Suprapubic skin (tissue), 4 donors: ENCODE measurements around the gene FGF10. TPM values are rescaled to one million over a fixed set of nuclear protein-coding genes. Genes with fewer than 3 reads are reported as not detected.

Experiments
- DNase-seq, 2 donors: peaks; one replicate each; pipeline ENCODE4 v3.0.0-alpha.2; 2019; ENCODE audit warnings: low spot score in 2 of 2
- H3K27ac ChIP-seq: fragments of 200-600 bp; sonication (generic); one replicate; pipeline ENCODE4 v1.5.1; 2019
- H3K27me3 ChIP-seq: fragments of 200-600 bp; sonication (generic); one replicate; pipeline ENCODE4 v1.5.1; 2019
- H3K36me3 ChIP-seq: fragments of 200-600 bp; sonication (generic); one replicate; pipeline ENCODE4 v1.5.1; 2019
- H3K4me1 ChIP-seq: fragments of 200-600 bp; sonication (generic); one replicate; pipeline ENCODE4 v1.5.1; 2019
- H3K4me3 ChIP-seq: fragments of 200-600 bp; sonication (generic); one replicate; pipeline ENCODE4 v1.5.1; 2019; ENCODE audit warnings: mild to moderate bottlenecking
- H3K9me3 ChIP-seq: fragments of 200-600 bp; sonication (generic); one replicate; pipeline ENCODE4 v1.5.1; 2019
- EP300 ChIP-seq: sonication (generic); formaldehyde crosslinking; IDR thresholded peaks from one replicate; pipeline ENCODE4 v1.6.1; 2017; ENCODE audit warnings: antibody characterized with exemption
- POLR2A ChIP-seq, 2 donors: fragments of 450-650 bp; IDR thresholded peaks; one replicate each; pipeline ENCODE4 v1.6.1; 2017; ENCODE audit warnings: antibody characterized with exemption in 2 of 2, mild to moderate bottlenecking in 2 of 2, moderate library complexity in 2 of 2
- POLR2AphosphoS5 ChIP-seq, 3 donors: sonication (generic); formaldehyde crosslinking; IDR thresholded peaks; one replicate each; pipeline ENCODE4 v1.6.1; 2017; ENCODE audit warnings: antibody characterized with exemption in 3 of 3
- whole genome bisulfite sequencing: methylation state at CpG from one replicate; pipeline ENCODE4 v1.1.5; 2018; 5-methylcytosine and 5-hydroxymethylcytosine counted together
- total RNA-seq, 4 donors: library from RNA; depleted of rRNA; stranded (reverse); fragments of >200 nt; gene quantifications; one replicate each; pipeline ENCODE4 v1.1.0, GENCODE V29; 2016
- TF ChIP-seq, protein P1 (sequence below), 2 donors: fragments of 200-600 bp in 1 of 2; fragments of 450-650 bp in 1 of 2; sonication (generic) in 1 of 2; IDR thresholded peaks; one replicate each; pipeline ENCODE4 v1.5.1; 2016 to 2019; ENCODE audit warnings: antibody characterized with exemption in 2 of 2, mild to moderate bottlenecking in 1 of 2, moderate library complexity in 1 of 2

The FGF10 gene
- total RNA-seq, 4 donors from 2014 or later, result 0.42 to 3.9 (median 2.1) TPM

DNA sequence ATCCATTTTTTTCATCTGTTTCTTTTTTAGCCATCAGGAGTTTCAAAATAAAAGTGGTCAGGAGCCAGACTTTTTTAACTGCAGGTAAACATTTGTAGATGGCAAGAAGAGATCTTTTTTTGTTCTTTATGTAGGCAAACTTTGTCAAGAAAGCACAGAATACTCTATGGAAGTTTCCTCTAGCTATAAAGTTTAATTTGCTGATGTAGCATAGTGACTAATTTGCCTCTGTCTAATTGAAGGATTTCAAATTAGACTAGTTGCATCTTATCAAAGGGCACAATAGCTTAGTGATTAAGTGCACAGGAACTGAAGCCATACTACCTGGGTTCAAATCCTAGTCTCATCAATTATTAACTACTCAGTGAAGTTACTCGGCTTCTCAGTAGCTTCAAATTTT lies 22.0 kb downstream of the FGF10 start:
- Histone ChIP-seq H3K4me3 (no peak overlapping the region), H3K9me3 (no peaks in the 10 kb centered on the region), H3K36me3 (no peaks in the 10 kb centered on the region), H3K4me1 (no peaks in the 10 kb centered on the region), H3K27ac (no peak overlapping the region), H3K27me3 (no peaks in the 10 kb centered on the region)
- WGBS, result 81% methylated on average over 1 of the region's 1 CpG
- no peak for TF ChIP-seq EP300
- TF ChIP-seq, protein P1, sequence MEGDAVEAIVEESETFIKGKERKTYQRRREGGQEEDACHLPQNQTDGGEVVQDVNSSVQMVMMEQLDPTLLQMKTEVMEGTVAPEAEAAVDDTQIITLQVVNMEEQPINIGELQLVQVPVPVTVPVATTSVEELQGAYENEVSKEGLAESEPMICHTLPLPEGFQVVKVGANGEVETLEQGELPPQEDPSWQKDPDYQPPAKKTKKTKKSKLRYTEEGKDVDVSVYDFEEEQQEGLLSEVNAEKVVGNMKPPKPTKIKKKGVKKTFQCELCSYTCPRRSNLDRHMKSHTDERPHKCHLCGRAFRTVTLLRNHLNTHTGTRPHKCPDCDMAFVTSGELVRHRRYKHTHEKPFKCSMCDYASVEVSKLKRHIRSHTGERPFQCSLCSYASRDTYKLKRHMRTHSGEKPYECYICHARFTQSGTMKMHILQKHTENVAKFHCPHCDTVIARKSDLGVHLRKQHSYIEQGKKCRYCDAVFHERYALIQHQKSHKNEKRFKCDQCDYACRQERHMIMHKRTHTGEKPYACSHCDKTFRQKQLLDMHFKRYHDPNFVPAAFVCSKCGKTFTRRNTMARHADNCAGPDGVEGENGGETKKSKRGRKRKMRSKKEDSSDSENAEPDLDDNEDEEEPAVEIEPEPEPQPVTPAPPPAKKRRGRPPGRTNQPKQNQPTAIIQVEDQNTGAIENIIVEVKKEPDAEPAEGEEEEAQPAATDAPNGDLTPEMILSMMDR (IDR thresholded peaks at IDR 0.05), result no peak
- no peak for TF ChIP-seq POLR2A (IDR thresholded peaks at IDR 0.05)
- no peak for TF ChIP-seq POLR2AphosphoS5 (IDR thresholded peaks at IDR 0.05)
- DNase-seq, result no peak

DNA sequence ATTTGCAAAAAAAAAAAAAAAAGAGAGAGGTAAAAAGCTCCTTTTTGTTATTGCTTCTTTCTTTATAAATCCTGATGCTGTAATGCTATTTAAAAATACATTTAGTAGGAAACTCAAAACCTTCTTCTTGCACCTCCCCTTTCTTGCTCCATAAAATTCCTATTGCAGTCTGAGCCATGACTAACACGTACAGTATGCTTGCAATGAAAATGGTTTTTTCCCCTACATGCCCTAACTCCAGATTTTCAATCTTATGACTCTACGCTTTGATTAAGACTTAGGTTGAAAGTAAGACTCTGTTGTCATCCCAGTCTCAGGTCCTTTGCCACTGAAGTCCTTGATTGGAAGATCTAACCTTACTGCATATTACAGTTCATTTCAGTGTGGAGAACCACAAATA lies 23.9 kb downstream of the FGF10 start:
- Histone ChIP-seq H3K9me3 (no peaks in the 10 kb centered on the region), H3K36me3 (no peaks in the 10 kb centered on the region), H3K4me1 (no peaks in the 10 kb centered on the region), H3K4me3 (no peak overlapping the region), H3K27me3 (no peaks in the 10 kb centered on the region), H3K27ac (no peak overlapping the region)
- DNase-seq, result no peak
- WGBS, result 41% methylated on average over 2 of the region's 2 CpGs
- TF ChIP-seq POLR2A (IDR thresholded peaks at IDR 0.05) (no peak), EP300 (no peak), POLR2AphosphoS5 (IDR thresholded peaks at IDR 0.05) (no peak)
- TF ChIP-seq, protein P1 (IDR thresholded peaks at IDR 0.05), result no peak

DNA sequence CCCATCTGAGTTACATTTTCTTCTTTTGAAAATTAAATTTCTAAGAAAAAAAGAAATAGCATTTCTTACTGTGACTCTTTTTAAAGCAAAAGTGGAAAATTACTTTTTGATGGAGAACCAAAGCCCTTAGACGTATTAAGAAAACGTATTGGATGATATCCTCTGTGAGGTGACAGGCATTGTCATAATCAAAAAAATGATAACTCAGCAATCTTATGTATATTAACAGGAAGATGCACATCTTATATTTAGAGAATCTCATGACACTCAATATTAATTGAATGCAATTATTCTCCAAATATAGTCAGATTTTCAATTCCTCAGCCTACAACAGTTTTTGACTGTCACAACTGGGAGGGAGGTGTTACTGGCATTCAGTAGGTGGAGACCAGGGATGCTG lies 25.1 kb downstream of the FGF10 start:
- no peaks in the 10 kb centered on the region for H3K27me3 ChIP-seq
- no peak overlapping the region for H3K4me3 ChIP-seq
- H3K36me3 ChIP-seq, result no peaks in the 10 kb centered on the region
- H3K4me1 ChIP-seq, result no peaks in the 10 kb centered on the region
- no peak overlapping the region for H3K27ac ChIP-seq
- WGBS, result 83% methylated on average over 2 of the region's 2 CpGs
- H3K9me3 ChIP-seq, result no peaks in the 10 kb centered on the region
- no peak for DNase-seq
- TF ChIP-seq EP300 (no peak), POLR2AphosphoS5 (IDR thresholded peaks at IDR 0.05) (no peak), POLR2A (IDR thresholded peaks at IDR 0.05) (no peak)
- TF ChIP-seq, protein P1 (IDR thresholded peaks at IDR 0.05), result no peak

DNA sequence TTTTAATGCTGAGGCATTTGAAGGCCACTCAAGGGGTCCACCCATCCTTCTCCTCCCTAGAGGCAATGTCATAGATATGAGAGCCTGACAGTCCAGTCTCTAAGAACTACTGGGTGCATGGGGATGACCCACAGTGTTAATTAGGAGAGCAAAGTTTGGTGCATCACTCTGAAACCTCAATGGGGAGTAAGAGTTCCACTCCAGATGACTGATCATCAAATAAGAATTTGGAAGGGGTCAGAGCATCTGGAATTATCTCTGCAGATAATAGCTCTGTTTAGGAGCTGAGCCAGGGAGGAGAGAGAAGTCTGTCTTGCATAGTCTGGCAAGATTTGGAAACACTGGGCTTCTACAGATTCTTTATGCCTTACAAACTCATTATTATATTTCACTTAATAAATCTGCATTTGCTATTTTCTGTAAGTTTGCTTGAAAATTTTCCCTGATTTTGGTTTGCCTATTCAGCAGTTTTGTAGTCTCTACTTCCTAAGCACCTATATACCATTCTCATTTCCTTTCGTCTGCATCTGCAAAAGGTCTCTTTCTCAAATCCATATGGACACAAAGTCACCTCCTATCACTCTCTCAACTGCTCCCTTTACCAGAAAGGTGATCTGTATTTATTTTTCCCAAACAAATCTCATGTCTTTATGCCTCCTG lies 27.7 kb downstream of the FGF10 start:
- 94% methylated on average over 1 of the region's 1 CpG for WGBS

DNA sequence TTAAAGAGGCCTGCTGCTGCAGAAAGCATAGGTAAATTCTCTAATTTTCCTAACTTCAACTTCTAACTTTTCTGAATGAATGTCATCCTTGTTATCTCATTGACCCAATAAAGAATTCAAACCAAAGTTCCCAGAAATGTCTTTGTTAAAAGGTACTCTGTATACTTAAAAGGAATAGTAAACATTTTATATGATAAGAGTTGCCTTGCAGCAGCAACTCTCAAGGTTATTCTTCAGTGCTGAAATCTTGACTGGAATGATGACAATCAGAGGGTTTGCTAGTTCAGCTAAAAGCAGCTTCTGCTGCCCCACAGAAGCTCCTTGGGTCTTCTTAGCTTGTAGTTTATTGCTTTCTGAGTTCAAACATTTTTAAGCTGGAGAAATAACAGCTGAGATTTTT lies 28.3 kb downstream of the FGF10 start:
- Histone ChIP-seq H3K36me3 (no peaks in the 10 kb centered on the region), H3K27ac (no peak overlapping the region), H3K9me3 (no peaks in the 10 kb centered on the region), H3K4me1 (no peaks in the 10 kb centered on the region), H3K4me3 (no peak overlapping the region), H3K27me3 (no peaks in the 10 kb centered on the region)
- no peak for DNase-seq
- TF ChIP-seq, protein P1 (IDR thresholded peaks at IDR 0.05), result no peak
- TF ChIP-seq POLR2AphosphoS5 (IDR thresholded peaks at IDR 0.05) (no peak), POLR2A (IDR thresholded peaks at IDR 0.05) (no peak), EP300 (no peak)

More for the DNA sequence above, 27.7 kb downstream of the FGF10 start:
- no peak for DNase-seq
- Histone ChIP-seq H3K27ac (no peak overlapping the region), H3K9me3 (no peaks in the 10 kb centered on the region), H3K4me1 (no peaks in the 10 kb centered on the region), H3K36me3 (no peaks in the 10 kb centered on the region), H3K4me3 (no peak overlapping the region), H3K27me3 (no peaks in the 10 kb centered on the region)
- TF ChIP-seq, protein P1 (IDR thresholded peaks at IDR 0.05), result no peak
- TF ChIP-seq POLR2A (IDR thresholded peaks at IDR 0.05) (no peak), EP300 (no peak), POLR2AphosphoS5 (IDR thresholded peaks at IDR 0.05) (no peak)
